ENCODE results near the gene UHRF1.
"Not testable (repeated sequence)": the region's sequence is repeated elsewhere in the genome, so short reads cannot be mapped to it uniquely, and the experiment has no call there.

Gene UHRF1

GRCh38 chr19:4972509-4973230 lies 63.4 kb downstream of the UHRF1 start:
- no peak for DNase-seq

- no peak for DNase-seq
These were observed 65.7 kb downstream of the UHRF1 start for GRCh38 chr19:4974880-4975469.

- DNase-seq: not testable (repeated sequence)
These were observed 66.3 kb downstream of the UHRF1 start for GRCh38 chr19:4975601-4976000.

GRCh38 chr19:4976401-4977298 lies 67.3 kb downstream of the UHRF1 start:
- no peak for DNase-seq

GRCh38 chr19:4977299-4978174 lies 68.2 kb downstream of the UHRF1 start:
- DNase-seq: no peak

GRCh38 chr19:4979211-4979807 lies 70.0 kb downstream of the UHRF1 start:
- no peak for DNase-seq

GRCh38 chr19:4980067-4980466 lies 70.8 kb downstream of the UHRF1 start:
- DNase-seq: no peak

GRCh38 chr19:4980838-4981680 lies 71.8 kb downstream of the UHRF1 start:
- no peak for DNase-seq

- DNase-seq: no peak
These were observed 72.3 kb downstream of the UHRF1 start for GRCh38 chr19:4981681-4981958.

GRCh38 chr19:4983346-4984105 lies 74.2 kb downstream of the UHRF1 start:
- no peak for DNase-seq

- DNase-seq: no peak
These were observed 74.7 kb downstream of the UHRF1 start for GRCh38 chr19:4984106-4984380.

GRCh38 chr19:4984438-4984990 lies 75.2 kb downstream of the UHRF1 start:
- no peak for DNase-seq

GRCh38 chr19:4985551-4985991 lies 76.3 kb downstream of the UHRF1 start:
- DNase-seq: no peak

GRCh38 chr19:4986056-4986455 lies 76.8 kb downstream of the UHRF1 start:
- DNase-seq: no peak

GRCh38 chr19:4986471-4986891 lies 77.2 kb downstream of the UHRF1 start:
- DNase-seq: no peak

GRCh38 chr19:4987256-4987655 lies 78.0 kb downstream of the UHRF1 start:
- no peak for DNase-seq

GRCh38 chr19:4987692-4988370 lies 78.5 kb downstream of the UHRF1 start:
- no peak for DNase-seq

- DNase-seq: no peak
These were observed 79.5 kb downstream of the UHRF1 start for GRCh38 chr19:4988770-4989251.

GRCh38 chr19:4990306-4990705 lies 81.0 kb downstream of the UHRF1 start:
- DNase-seq: no peak

- DNase-seq: no peak
These were observed 82.2 kb downstream of the UHRF1 start for GRCh38 chr19:4991538-4991937.
